NCI-H2107 treated with DMSO at 0.1 percent for 48 hours (cell line): Measurements from ENCODE around the gene MROH2A.
"Not testable (repeated sequence)": the region's sequence is repeated elsewhere in the genome, so short reads cannot be mapped to it uniquely, and the experiment has no call there.

Source experiments
- DNase-seq: peaks from one replicate; lab custom pipeline; 2025; ENCODE audit not compliant: unreplicated experiment; lab: John Stamatoyannopoulos, UW

MROH2A gene

GRCh38 chr2:233778030-233778429, at the start of gene MROH2A:
TSS of gene MROH2A (plus strand) at chr2:233778330. CDS start at chr2:233779359, 1,029 bp downstream.
- DNase-seq = no peak

GRCh38 chr2:233728723-233729301, 49.3 kb upstream of the MROH2A start, which contains the start of gene UGT1A3:
TSS of gene UGT1A3 (plus strand) at chr2:233729042. CDS start at chr2:233729127, 85 bp downstream.
- no peak for DNase-seq

- DNase-seq = not testable (repeated sequence)
Measured at GRCh38 chr2:233736868-233737653, 41.1 kb upstream of the MROH2A start.

- no peak for DNase-seq
Measured at GRCh38 chr2:233740870-233741269, 37.3 kb upstream of the MROH2A start.

- DNase-seq = no peak
Measured at GRCh38 chr2:233743464-233744259, 34.5 kb upstream of the MROH2A start.

- DNase-seq = no peak
Measured at GRCh38 chr2:233745073-233745755, 32.9 kb upstream of the MROH2A start.

GRCh38 chr2:233745838-233746237, 32.3 kb upstream of the MROH2A start:
- not testable (repeated sequence) for DNase-seq

GRCh38 chr2:233746475-233747282, 31.5 kb upstream of the MROH2A start:
- DNase-seq = no peak

GRCh38 chr2:233747283-233747544, 30.9 kb upstream of the MROH2A start:
- DNase-seq = no peak

- not testable (repeated sequence) for DNase-seq
Measured at GRCh38 chr2:233750689-233751088, 27.4 kb upstream of the MROH2A start.

GRCh38 chr2:233751212-233752009, 26.7 kb upstream of the MROH2A start:
- DNase-seq = not testable (repeated sequence)

GRCh38 chr2:233754872-233755611, 23.1 kb upstream of the MROH2A start:
- no peak for DNase-seq

- no peak for DNase-seq
Measured at GRCh38 chr2:233756429-233757081, 21.6 kb upstream of the MROH2A start.

GRCh38 chr2:233758141-233758540, 20.0 kb upstream of the MROH2A start:
- DNase-seq = no peak

GRCh38 chr2:233758849-233759248, 19.3 kb upstream of the MROH2A start:
- no peak for DNase-seq

- DNase-seq = no peak
Measured at GRCh38 chr2:233760043-233760442, 18.1 kb upstream of the MROH2A start, which contains the start of gene UGT1A1. TSS of gene UGT1A1 (plus strand) at chr2:233760270. CDS start at chr2:233760288, 18 bp downstream.

GRCh38 chr2:233761040-233761769, 16.9 kb upstream of the MROH2A start:
- DNase-seq = no peak

- DNase-seq = no peak
Measured at GRCh38 chr2:233764264-233764663, 13.9 kb upstream of the MROH2A start.
